Measurements from ENCODE around the gene CLOCK.
"Not testable (repeated sequence)": the region's sequence is repeated elsewhere in the genome, so short reads cannot be mapped to it uniquely, and the experiment has no call there.

The CLOCK gene

GRCh38 chr4:55546756-55547465 is at the start of gene CLOCK:
TSS of gene CLOCK (minus strand) at chr4:55546909. CDS start at chr4:55482785, 64,124 bp downstream.
- peak within 1 kb of the TSS; percentile 85 for H3K4me3 Mint-ChIP-seq
- DNase-seq = peak; percentile 87
- CTCF ChIA-PET = no interaction called here
- peaks cover 16% of the 10 kb centered on the region for H3K27me3 Mint-ChIP-seq
- H3K27ac Mint-ChIP-seq = peak within 1 kb of the TSS; percentile 88
- H3K36me3 Mint-ChIP-seq = no peaks in the 10 kb centered on the region
- H3K4me1 Mint-ChIP-seq = peaks cover 46% of the 10 kb centered on the region
- no peaks in the 10 kb centered on the region for H3K9me3 Mint-ChIP-seq

DNA sequence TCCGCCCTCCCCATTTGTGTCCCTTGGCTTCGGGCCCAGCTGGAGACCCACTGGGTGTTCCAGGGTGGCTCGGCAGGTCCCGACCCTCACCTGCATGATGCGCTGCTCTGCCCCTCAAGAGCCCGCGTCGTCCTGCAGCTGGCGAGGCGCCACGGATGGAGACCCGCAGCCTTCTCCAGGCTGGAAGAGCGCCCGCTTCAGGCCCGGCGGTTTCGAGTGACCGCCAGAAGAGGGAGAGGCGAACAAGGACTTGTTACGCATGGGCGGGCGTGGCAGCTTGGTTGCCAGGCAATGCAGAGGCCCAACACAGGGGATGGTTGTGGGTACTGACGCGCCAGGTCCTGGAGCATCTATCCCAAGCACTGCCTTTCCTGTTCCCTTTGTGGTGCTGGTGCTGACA is 45.3 kb upstream of the CLOCK start, which contains the start of gene PDCL2:
Gene PDCL2 (minus strand): TSS at position 232 of the 400 bp plus-strand sequence. CDS start 136 bp downstream, at position 96.
- Mint-ChIP-seq H3K9me3 (peaks cover 3% of the 10 kb centered on the region), H3K4me3 (no peak within 1 kb of the TSS), H3K27ac (no peak within 1 kb of the TSS), H3K36me3 (no peaks in the 10 kb centered on the region), H3K27me3 (no peaks in the 10 kb centered on the region), H3K4me1 (no peaks in the 10 kb centered on the region)
- CTCF ChIA-PET = no interaction called here
- DNase-seq = no peak

- Mint-ChIP-seq H3K27ac (no peak overlapping the region), H3K36me3 (no peaks in the 10 kb centered on the region), H3K27me3 (no peaks in the 10 kb centered on the region), H3K4me1 (no peaks in the 10 kb centered on the region), H3K4me3 (no peak overlapping the region), H3K9me3 (peaks cover 3% of the 10 kb centered on the region)
- DNase-seq = no peak
- CTCF ChIA-PET = no interaction called here
Observed at GRCh38 chr4:55588160-55588559, 41.5 kb upstream of the CLOCK start.

- H3K4me3 Mint-ChIP-seq, H3K27me3 Mint-ChIP-seq, H3K36me3 Mint-ChIP-seq, DNase-seq, H3K27ac Mint-ChIP-seq, H3K4me1 Mint-ChIP-seq, H3K9me3 Mint-ChIP-seq, CTCF ChIA-PET: not testable (repeated sequence)
Observed at GRCh38 chr4:55582773-55583172, 36.1 kb upstream of the CLOCK start.

DNA sequence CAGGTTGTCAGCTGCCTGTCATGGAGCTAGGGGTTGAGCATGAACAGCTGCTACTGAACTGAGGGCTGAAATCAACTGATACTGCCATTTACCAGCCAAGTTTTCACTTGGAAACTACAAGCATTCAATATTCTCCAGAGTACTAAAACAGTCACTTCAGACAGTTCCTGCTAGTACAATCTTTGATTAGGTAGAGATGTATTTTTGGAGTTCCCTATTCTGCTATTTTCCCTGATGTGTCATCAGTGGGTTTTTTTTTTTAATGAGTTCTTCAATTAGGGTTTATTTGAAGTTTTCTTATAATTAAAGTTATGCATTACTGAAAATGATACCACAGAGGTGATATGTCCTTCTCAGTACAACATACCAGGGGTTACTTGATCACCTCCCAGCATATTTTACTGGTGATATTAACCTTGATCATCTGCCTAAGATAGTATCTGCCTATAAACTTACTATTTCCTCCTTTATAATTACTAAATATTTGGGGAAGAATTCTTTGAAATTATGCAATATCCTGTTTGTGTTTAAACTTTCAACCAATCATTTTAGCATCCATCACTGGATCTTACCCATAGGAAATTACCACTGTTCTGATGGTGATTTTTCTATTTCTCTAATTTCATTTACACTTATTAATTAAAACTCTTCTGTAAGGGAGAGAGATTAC is 31.8 kb upstream of the CLOCK start:
- H3K27ac Mint-ChIP-seq = no peak overlapping the region
- H3K27me3 Mint-ChIP-seq = peaks cover 6% of the 10 kb centered on the region
- CTCF ChIA-PET = no interaction called here
- DNase-seq = no peak
- H3K9me3 Mint-ChIP-seq = peaks cover 9% of the 10 kb centered on the region
- no peak overlapping the region for H3K4me3 Mint-ChIP-seq
- H3K4me1 Mint-ChIP-seq = no peaks in the 10 kb centered on the region
- no peaks in the 10 kb centered on the region for H3K36me3 Mint-ChIP-seq

DNA sequence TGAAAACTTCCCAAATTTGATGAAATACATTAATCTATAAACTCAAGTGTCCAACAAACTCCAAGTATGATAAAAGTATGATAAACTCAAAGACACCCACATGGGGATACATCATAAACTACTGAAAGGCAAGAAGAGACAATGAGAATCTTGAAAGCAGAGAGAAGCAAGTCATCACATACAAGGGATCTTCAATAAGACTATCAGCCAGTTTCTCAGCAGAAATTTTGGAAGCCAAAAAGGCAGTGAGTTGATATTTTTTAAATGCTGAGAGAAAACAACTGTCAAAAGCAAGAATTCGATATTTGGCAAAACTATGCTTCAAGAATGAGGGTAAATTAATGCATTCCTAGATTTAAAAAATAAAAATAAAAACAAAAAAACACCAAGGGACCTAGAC is 28.8 kb upstream of the CLOCK start:
- Mint-ChIP-seq H3K9me3 (peaks cover 9% of the 10 kb centered on the region), H3K4me1 (no peaks in the 10 kb centered on the region), H3K36me3 (no peaks in the 10 kb centered on the region), H3K4me3 (no peak overlapping the region), H3K27me3 (peaks cover 6% of the 10 kb centered on the region), H3K27ac (no peak overlapping the region)
- CTCF ChIA-PET = no interaction called here
- no peak for DNase-seq

DNA sequence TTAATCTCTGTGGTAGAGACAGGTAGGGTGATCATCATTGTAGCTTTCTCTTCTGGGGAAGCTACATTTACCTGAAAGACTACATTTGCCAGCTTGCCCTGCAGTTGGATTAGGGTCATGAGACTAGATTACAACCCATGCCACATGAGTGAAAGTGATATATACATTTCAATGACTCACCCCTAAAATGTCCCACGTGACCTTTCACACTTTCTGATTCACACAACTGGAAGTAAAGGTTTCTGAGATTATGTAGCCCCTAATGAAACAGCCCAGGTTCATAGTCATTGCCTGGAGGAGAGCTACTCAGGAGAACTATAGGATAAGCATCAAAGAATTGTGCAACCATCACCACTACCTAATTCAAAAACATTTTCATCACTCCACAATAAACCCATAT is 27.5 kb upstream of the CLOCK start:
- Mint-ChIP-seq H3K4me1 (no peaks in the 10 kb centered on the region), H3K27ac (no peak overlapping the region), H3K36me3 (no peaks in the 10 kb centered on the region), H3K4me3 (no peak overlapping the region), H3K9me3 (peaks cover 9% of the 10 kb centered on the region), H3K27me3 (peaks cover 6% of the 10 kb centered on the region)
- DNase-seq = no peak
- CTCF ChIA-PET = no interaction called here

DNA sequence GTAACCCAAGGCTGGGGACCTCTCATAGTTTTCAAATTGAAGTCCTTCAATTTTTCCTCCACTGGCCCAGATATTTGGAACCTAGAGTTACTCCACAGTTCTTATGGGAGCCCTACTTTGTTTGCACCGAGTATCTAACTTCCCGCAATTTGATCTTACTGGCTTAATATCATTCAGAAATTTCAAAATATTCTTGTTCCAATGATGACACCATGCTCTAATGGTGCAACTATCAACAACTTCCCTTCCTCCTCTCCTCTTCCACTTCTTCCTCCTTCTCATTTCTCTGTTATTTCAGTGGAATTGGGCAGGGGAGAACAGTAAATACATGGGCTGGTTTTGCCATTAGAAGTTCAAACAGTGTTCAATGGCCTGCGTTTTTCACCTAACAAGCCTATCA is 25.1 kb upstream of the CLOCK start:
- peaks cover 9% of the 10 kb centered on the region for H3K9me3 Mint-ChIP-seq
- H3K4me1 Mint-ChIP-seq = no peaks in the 10 kb centered on the region
- CTCF ChIA-PET = no interaction called here
- H3K4me3 Mint-ChIP-seq = no peak overlapping the region
- DNase-seq = no peak
- H3K27ac Mint-ChIP-seq = no peak overlapping the region
- no peaks in the 10 kb centered on the region for H3K36me3 Mint-ChIP-seq
- H3K27me3 Mint-ChIP-seq = no peaks in the 10 kb centered on the region

DNA sequence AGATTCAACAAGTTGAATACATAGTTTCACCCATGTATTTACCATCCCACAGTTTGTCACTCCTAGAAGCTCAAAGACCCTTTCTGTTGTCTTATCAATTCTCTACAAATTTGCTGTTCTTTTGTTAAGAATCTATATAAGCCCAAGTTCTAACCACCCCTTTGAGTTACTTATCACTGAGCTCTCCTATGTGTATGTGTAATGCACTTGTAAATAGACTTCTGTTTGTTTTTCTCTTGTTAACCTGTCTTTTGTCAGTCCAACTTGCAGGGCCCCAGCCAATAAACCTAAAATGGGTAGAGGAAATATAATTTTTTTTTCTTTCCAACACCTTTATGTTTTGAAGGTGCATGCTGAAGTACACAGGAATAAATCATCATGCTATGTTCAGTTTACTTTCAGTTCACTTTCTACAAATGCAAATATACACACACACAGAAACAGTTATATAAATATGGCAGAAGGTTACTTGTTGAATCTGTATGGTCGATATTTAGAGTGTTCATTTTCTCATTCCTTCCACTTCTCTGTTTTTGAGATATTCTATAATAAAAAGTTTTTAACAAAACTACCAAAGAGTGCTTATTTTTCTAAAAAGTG is 22.3 kb upstream of the CLOCK start:
- H3K27ac Mint-ChIP-seq = no peak overlapping the region
- no peaks in the 10 kb centered on the region for H3K9me3 Mint-ChIP-seq
- H3K36me3 Mint-ChIP-seq = no peaks in the 10 kb centered on the region

DNA sequence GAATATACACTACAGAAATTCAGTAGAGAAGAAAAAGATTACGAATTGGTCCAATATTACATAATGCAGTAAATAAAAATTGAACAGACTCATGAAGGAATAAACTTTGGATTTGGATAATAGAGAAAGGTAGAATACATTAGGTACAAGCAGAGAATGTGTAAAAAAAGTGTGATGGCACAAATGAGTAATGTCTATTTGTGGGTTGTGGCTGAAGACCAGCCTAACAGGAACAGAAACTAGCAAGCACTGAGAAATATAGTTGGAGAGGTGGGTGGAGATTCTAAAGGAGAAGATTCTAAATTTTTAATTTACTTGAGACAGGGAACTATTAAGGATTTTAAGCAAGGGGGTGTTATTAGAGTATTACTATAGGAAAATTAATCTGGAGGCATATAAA is 15.2 kb upstream of the CLOCK start:
- Mint-ChIP-seq H3K9me3 (peaks cover 4% of the 10 kb centered on the region), H3K36me3 (no peaks in the 10 kb centered on the region), H3K27me3 (peaks cover 5% of the 10 kb centered on the region), H3K27ac (no peak overlapping the region), H3K4me3 (no peak overlapping the region), H3K4me1 (peaks cover 7% of the 10 kb centered on the region)
- DNase-seq = no peak
- CTCF ChIA-PET = interaction anchor here (0.9 kb wide), 1 partner anchor 216 kb away, joined by 3 read pairs; no protein-coding TSS in a partner anchor

More for the DNA sequence above, 22.3 kb upstream of the CLOCK start:
- CTCF ChIA-PET = no interaction called here
- no peak overlapping the region for H3K4me3 Mint-ChIP-seq
- no peak for DNase-seq
- H3K4me1 Mint-ChIP-seq = no peaks in the 10 kb centered on the region
- H3K27me3 Mint-ChIP-seq = no peaks in the 10 kb centered on the region

GRCh38 chr4:55560096-55560495 is 13.4 kb upstream of the CLOCK start:
- Mint-ChIP-seq H3K36me3 (no peaks in the 10 kb centered on the region), H3K4me1 (peaks cover 7% of the 10 kb centered on the region), H3K4me3 (no peak overlapping the region), H3K27ac (no peak overlapping the region), H3K9me3 (peaks cover 4% of the 10 kb centered on the region), H3K27me3 (peaks cover 5% of the 10 kb centered on the region)
- CTCF ChIA-PET = interaction anchor here (0.7 to 1.2 kb wide), 2 partner anchors 238 to 247 kb away, joined by 3 to 4 read pairs; no protein-coding TSS in a partner anchor
- no peak for DNase-seq

- DNase-seq = no peak
- H3K27ac Mint-ChIP-seq = no peak overlapping the region
- peaks cover 5% of the 10 kb centered on the region for H3K27me3 Mint-ChIP-seq
- peaks cover 4% of the 10 kb centered on the region for H3K9me3 Mint-ChIP-seq
- CTCF ChIA-PET = interaction anchor here (0.7 to 1.4 kb wide), 3 partner anchors 153 to 558 kb away, joined by 3 to 7 read pairs (median 3); partner anchors contain the start of gene SRD5A3
- H3K4me3 Mint-ChIP-seq = no peak overlapping the region
- H3K36me3 Mint-ChIP-seq = no peaks in the 10 kb centered on the region
- H3K4me1 Mint-ChIP-seq = peaks cover 12% of the 10 kb centered on the region
Observed at GRCh38 chr4:55554453-55555030, 7.8 kb upstream of the CLOCK start.

DNA sequence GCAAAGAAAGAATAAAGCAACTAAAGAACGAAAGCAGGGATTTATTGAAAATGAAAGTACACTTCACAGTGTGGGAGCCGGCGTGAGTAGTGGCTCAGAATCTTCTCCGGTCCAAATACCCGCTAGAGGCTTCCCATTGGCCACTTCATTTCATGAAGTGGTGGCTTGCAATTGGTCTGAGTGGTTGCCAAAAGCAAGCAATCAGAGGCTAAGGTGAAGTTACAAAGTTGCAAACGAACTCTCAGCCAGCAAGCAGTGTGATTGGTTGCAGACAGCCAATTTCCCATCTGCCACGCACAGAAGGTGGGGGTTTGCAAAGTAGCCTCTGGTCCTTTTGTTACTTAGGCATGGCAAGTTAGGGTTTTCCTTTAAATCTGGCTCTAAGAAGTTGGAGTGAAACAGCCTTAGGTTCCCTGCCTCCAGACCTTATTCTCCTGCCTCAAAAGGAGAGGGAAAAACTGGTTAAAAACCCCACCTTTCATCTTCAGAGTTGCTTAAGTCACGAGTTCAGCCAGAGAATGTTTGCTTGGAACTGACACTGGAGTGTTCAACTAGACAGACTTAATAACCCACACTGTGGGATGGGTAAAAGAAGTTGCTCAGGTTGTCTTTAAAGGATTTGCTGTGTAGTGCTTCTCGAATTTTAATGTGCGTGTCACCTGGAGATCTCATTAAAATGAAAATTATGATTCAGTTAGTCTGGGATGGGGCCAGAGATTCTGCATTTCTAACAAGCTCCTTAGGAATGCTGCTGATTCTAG is 6.9 kb upstream of the CLOCK start:
- peaks cover 4% of the 10 kb centered on the region for H3K9me3 Mint-ChIP-seq
- H3K27me3 Mint-ChIP-seq = peaks cover 10% of the 10 kb centered on the region
- H3K27ac Mint-ChIP-seq = no peak overlapping the region
- CTCF ChIA-PET = interaction anchor here (0.7 to 1.4 kb wide), 3 partner anchors 152 to 207 kb away, joined by 3 to 7 read pairs (median 3); partner anchors contain the start of gene SRD5A3
- H3K36me3 Mint-ChIP-seq = no peaks in the 10 kb centered on the region
- peak; percentile 28 for DNase-seq
- no peak overlapping the region for H3K4me3 Mint-ChIP-seq
- H3K4me1 Mint-ChIP-seq = peaks cover 17% of the 10 kb centered on the region

GRCh38 chr4:55551964-55552363 is 5.3 kb upstream of the CLOCK start:
- H3K4me1 Mint-ChIP-seq = peaks cover 27% of the 10 kb centered on the region

More at GRCh38 chr4:55551964-55552363, 5.3 kb upstream of the CLOCK start:
- H3K27me3 Mint-ChIP-seq = peaks cover 11% of the 10 kb centered on the region
- DNase-seq, H3K9me3 Mint-ChIP-seq, H3K4me3 Mint-ChIP-seq, H3K27ac Mint-ChIP-seq, CTCF ChIA-PET, H3K36me3 Mint-ChIP-seq: not testable (repeated sequence)
